ENCODE measurements around the gene TMEM72. TPM values are rescaled to one million over a fixed set of nuclear protein-coding genes. Genes with fewer than 3 reads are reported as not detected.
A peak's percentile ranks its signal among the peaks of the same experiment; 100 is the strongest.

Gene TMEM72
- total and polyA plus RNA-seq, 2 experiments from 2014 or later: 0.13 TPM; not detected in 1

GRCh38 chr10:44874166-44874565, 37.0 kb upstream of the TMEM72 start:
- Histone ChIP-seq H3K4me2 (no peak overlapping the region), H3K9me3 (ENCODE audit: low read depth) (no peaks in the 10 kb centered on the region), H2AFZ (no peak overlapping the region), H3K27ac (no peak overlapping the region), H3K9me2 (replicated peaks; ENCODE audit: insufficient read depth) (no peaks in the 10 kb centered on the region), H3K27me3 (no peaks in the 10 kb centered on the region), H3K79me2 (no peaks in the 10 kb centered on the region), H3K4me1 (ENCODE audit: insufficient read depth) (peaks cover 3% of the 10 kb centered on the region), H3K36me3 (replicated peaks; ENCODE audit: insufficient read depth, low read depth) (no peaks in the 10 kb centered on the region), H3K4me3 (no peak overlapping the region), H4K20me1 (ENCODE audit: insufficient read depth, poor library complexity, severe bottlenecking) (no peaks in the 10 kb centered on the region)
- TF ChIP-seq EZH2 (IDR thresholded peaks at IDR 0.05; ENCODE audit: borderline replicate concordance) (no peak), EZH2phosphoT487 (IDR thresholded peaks at IDR 0.05; ENCODE audit: low read depth, severe bottlenecking, unreplicated experiment) (no peak), CTCF (IDR thresholded peaks at IDR 0.05; ENCODE audit: poor library complexity) (no peak)
- no peak for DNase-seq (ENCODE audit: low spot score)
- WGBS (ENCODE audit: low lambda C conversion rate, missing lambda C conversion rate): 73% methylated on average over 1 of the region's 1 CpG

- Histone ChIP-seq H3K9me2 (replicated peaks; ENCODE audit: insufficient read depth) (no peaks in the 10 kb centered on the region), H3K27me3 (no peaks in the 10 kb centered on the region), H3K27ac (peak overlapping the region; percentile 86), H3K4me3 (peak overlapping the region; percentile 35), H3K79me2 (no peaks in the 10 kb centered on the region), H3K9me3 (ENCODE audit: low read depth) (no peaks in the 10 kb centered on the region), H4K20me1 (ENCODE audit: insufficient read depth, poor library complexity, severe bottlenecking) (no peaks in the 10 kb centered on the region), H3K4me2 (peak overlapping the region; percentile 88), H2AFZ (peak overlapping the region; percentile 64), H3K36me3 (replicated peaks; ENCODE audit: insufficient read depth, low read depth) (no peaks in the 10 kb centered on the region), H3K4me1 (ENCODE audit: insufficient read depth) (peaks cover 11% of the 10 kb centered on the region)
- no peak for TF ChIP-seq EZH2phosphoT487 (IDR thresholded peaks at IDR 0.05; ENCODE audit: low read depth, severe bottlenecking, unreplicated experiment)
- TF ChIP-seq EZH2 (IDR thresholded peaks at IDR 0.05; ENCODE audit: borderline replicate concordance): no peak
- TF ChIP-seq CTCF (IDR thresholded peaks at IDR 0.05; ENCODE audit: poor library complexity): peak; percentile 47
- WGBS (ENCODE audit: low lambda C conversion rate, missing lambda C conversion rate): 2% methylated on average over 29 of the region's 29 CpGs
- peak; percentile 95 for DNase-seq (ENCODE audit: low spot score)
These were observed 32.2 kb upstream of the TMEM72 start for GRCh38 chr10:44878706-44879530.

- Histone ChIP-seq H3K4me2 (peak overlapping the region; percentile 88), H3K4me1 (ENCODE audit: insufficient read depth) (peaks cover 11% of the 10 kb centered on the region), H2AFZ (peak overlapping the region; percentile 64), H3K4me3 (peak overlapping the region; percentile 35), H4K20me1 (ENCODE audit: insufficient read depth, poor library complexity, severe bottlenecking) (no peaks in the 10 kb centered on the region), H3K79me2 (no peaks in the 10 kb centered on the region), H3K9me3 (ENCODE audit: low read depth) (no peaks in the 10 kb centered on the region), H3K9me2 (replicated peaks; ENCODE audit: insufficient read depth) (no peaks in the 10 kb centered on the region), H3K27ac (peak overlapping the region; percentile 86), H3K36me3 (replicated peaks; ENCODE audit: insufficient read depth, low read depth) (no peaks in the 10 kb centered on the region), H3K27me3 (no peaks in the 10 kb centered on the region)
- WGBS (ENCODE audit: low lambda C conversion rate, missing lambda C conversion rate): 36% methylated on average over 14 of the region's 14 CpGs
- no peak for DNase-seq (ENCODE audit: low spot score)
- TF ChIP-seq CTCF (IDR thresholded peaks at IDR 0.05; ENCODE audit: poor library complexity): no peak
- TF ChIP-seq EZH2phosphoT487 (IDR thresholded peaks at IDR 0.05; ENCODE audit: low read depth, severe bottlenecking, unreplicated experiment): no peak
- TF ChIP-seq EZH2 (IDR thresholded peaks at IDR 0.05; ENCODE audit: borderline replicate concordance): no peak
These were observed 31.6 kb upstream of the TMEM72 start for GRCh38 chr10:44879531-44879899.

Measured in hepatocyte (in vitro differentiated cells).